IMR-90 (cell line): ENCODE results near the gene ARPC1A. TPM values are rescaled to one million over a fixed set of nuclear protein-coding genes. Genes with fewer than 3 reads are reported as not detected.
A peak's percentile ranks its signal among the peaks of the same experiment; 100 is the strongest.

Source experiments
- ATAC-seq: fragments of 200-7000 bp; cut with Tn5 transposase; 2 replicates; pipeline ENCODE4 v1.9.1; 2020; ENCODE audit warnings: low read depth, mild to moderate bottlenecking, moderate library complexity
- BruUV-seq: library from RNA; stranded (reverse); fragments of 400-500 nt; replicated peaks from 2 replicates; lab custom pipeline; 2021; lab: Mats Ljungman, UMichigan
- CTCF ChIA-PET: fragments of 300-600 bp; formaldehyde crosslinking; extraction: SDS; loops from one replicate; lab custom pipeline; 2021; ENCODE audit warnings: antibody characterized with exemption; lab: Yijun Ruan, JAX
- POLR2A ChIA-PET: fragments of 300-600 bp; sonication (Branson Sonifier 250); formaldehyde crosslinking; loops from one replicate; lab custom pipeline; 2022; ENCODE audit warnings: antibody characterized with exemption; ENCODE audit not compliant: unreplicated experiment; lab: Charles Lee
- DNase-seq: peaks from one replicate; pipeline ENCODE4 v3.0.0; 2013
- H2AFZ ChIP-seq: replicated peaks from 2 replicates; pipeline ENCODE3; 2013; ENCODE audit warnings: low read length, mild to moderate bottlenecking; ENCODE audit not compliant: poor library complexity
- H2AK5ac ChIP-seq: 2 replicates; pipeline ENCODE4 v1.6.1; 2013; ENCODE audit warnings: low read depth, low read length, inconsistent platforms
- H2AK9ac ChIP-seq: replicated peaks from 2 replicates; pipeline ENCODE3; 2013; ENCODE audit warnings: mild to moderate bottlenecking, low read depth, low read length, moderate library complexity; ENCODE audit not compliant: poor library complexity
- H2BK120ac ChIP-seq: 2 replicates; pipeline ENCODE4 v1.6.1; 2013; ENCODE audit warnings: low read depth, low read length, inconsistent platforms
- H2BK15ac ChIP-seq: 3 replicates; pipeline ENCODE4 v1.6.1; 2013; ENCODE audit warnings: low read depth, low read length, inconsistent platforms
- H2BK20ac ChIP-seq: 2 replicates; pipeline ENCODE4 v1.6.1; 2013; ENCODE audit warnings: low read depth, mild to moderate bottlenecking, inconsistent platforms, low read length, moderate library complexity
- H2BK5ac ChIP-seq: 2 replicates; pipeline ENCODE4 v1.6.1; 2013; ENCODE audit warnings: mild to moderate bottlenecking, low read depth, low read length, inconsistent platforms; ENCODE audit not compliant: poor library complexity, severe bottlenecking
- H3K14ac ChIP-seq: replicated peaks from 2 replicates; pipeline ENCODE4 v1.6.1; 2013; ENCODE audit warnings: low read depth, low read length, inconsistent platforms
- H3K18ac ChIP-seq: 2 replicates; pipeline ENCODE4 v1.6.1; 2013; ENCODE audit warnings: low read depth, low read length, control low read depth
- H3K23ac ChIP-seq: 2 replicates; pipeline ENCODE4 v1.6.1; 2013; ENCODE audit warnings: low read depth, low read length, inconsistent platforms
- H3K27ac ChIP-seq: 2 replicates; pipeline ENCODE4 v1.5.1; 2013; ENCODE audit warnings: mild to moderate bottlenecking, control low read depth, low read length; ENCODE audit not compliant: insufficient read depth
- H3K27me3 ChIP-seq: 2 replicates; pipeline ENCODE4 v1.6.1; 2013; ENCODE audit warnings: low read length; ENCODE audit not compliant: control insufficient read depth, insufficient read depth
- H3K36me3 ChIP-seq: 2 replicates; pipeline ENCODE4 v1.6.1; 2013; ENCODE audit warnings: low read length, mixed read lengths; ENCODE audit not compliant: control insufficient read depth, insufficient read depth
- H3K4ac ChIP-seq: 2 replicates; pipeline ENCODE4 v1.6.1; 2013; ENCODE audit warnings: low read depth, low read length, inconsistent platforms
- H3K4me1 ChIP-seq: 2 replicates; pipeline ENCODE4 v1.6.1; 2013; ENCODE audit warnings: low read length, mixed read lengths; ENCODE audit not compliant: control insufficient read depth, insufficient read depth
- H3K4me2 ChIP-seq: 2 replicates; pipeline ENCODE4 v1.6.1; 2013; ENCODE audit warnings: low read depth, mild to moderate bottlenecking, control low read depth, low read length, moderate library complexity
- H3K4me3 ChIP-seq: 2 replicates; pipeline ENCODE4 v1.5.1; 2013; ENCODE audit warnings: low read depth, mild to moderate bottlenecking, control low read depth, low read length, moderate library complexity; ENCODE audit not compliant: insufficient read depth
- H3K56ac ChIP-seq: 2 replicates; pipeline ENCODE4 v1.6.1; 2013; ENCODE audit warnings: low read length, inconsistent platforms; ENCODE audit not compliant: insufficient read depth; ENCODE audit errors: extremely low read depth
- H3K79me1 ChIP-seq, 2 experiments: 2 replicates each; pipeline ENCODE4 v1.6.1; 2013; ENCODE audit warnings: low read length in 2 of 2, inconsistent platforms in 1 of 2, low read depth in 1 of 2
- H3K9ac ChIP-seq: 2 replicates; pipeline ENCODE4 v1.6.1; 2013; ENCODE audit warnings: low read depth, low read length, control low read depth
- H3K9me1 ChIP-seq: 2 replicates; pipeline ENCODE4 v1.6.1; 2013; ENCODE audit warnings: low read length, inconsistent platforms; ENCODE audit not compliant: insufficient read depth
- H3K9me3 ChIP-seq: 2 replicates; pipeline ENCODE4 v1.6.1; 2013; ENCODE audit warnings: low read length; ENCODE audit not compliant: control insufficient read depth, insufficient read depth
- H4K20me1 ChIP-seq: 2 replicates; pipeline ENCODE4 v1.6.1; 2013; ENCODE audit warnings: low read length, inconsistent platforms; ENCODE audit not compliant: insufficient read depth
- H4K5ac ChIP-seq: 2 replicates; pipeline ENCODE4 v1.6.1; 2013; ENCODE audit warnings: mild to moderate bottlenecking, low read depth, low read length, control low read depth
- H4K8ac ChIP-seq, 2 experiments: 2 replicates each; pipeline ENCODE4 v1.6.1; 2013; ENCODE audit warnings: low read depth in 2 of 2, low read length in 2 of 2, control low read depth in 1 of 2, inconsistent platforms in 1 of 2
- H4K91ac ChIP-seq: 2 replicates; pipeline ENCODE4 v1.6.1; 2013; ENCODE audit warnings: low read depth, low read length, inconsistent platforms; ENCODE audit not compliant: insufficient read depth
- BHLHE40 ChIP-seq: fragments of 150-350 bp; IDR thresholded peaks from 2 replicates; pipeline ENCODE4 v1.6.1; 2016; ENCODE audit warnings: mild to moderate bottlenecking, low read depth, low read length
- CEBPB ChIP-seq: IDR thresholded peaks from 2 replicates; pipeline ENCODE4 v1.6.1; 2012; ENCODE audit warnings: low read depth, low read length, improper control_type of control experiment
- CTCF ChIP-seq: conservative IDR thresholded peaks from 2 replicates; pipeline ENCODE4 v1.5.1; 2012; ENCODE audit warnings: mild to moderate bottlenecking, low read depth, low read length, improper control_type of control experiment
- FOS ChIP-seq: fragments of 150-350 bp; IDR thresholded peaks from 2 replicates; pipeline ENCODE4 v1.6.1; 2016; ENCODE audit warnings: low read depth, low read length
- MAFK ChIP-seq: IDR thresholded peaks from 2 replicates; pipeline ENCODE4 v1.6.1; 2012; ENCODE audit warnings: low read depth, low read length, improper control_type of control experiment
- MAZ ChIP-seq: IDR thresholded peaks from 2 replicates; pipeline ENCODE4 v1.6.1; 2012; ENCODE audit warnings: low read depth, mild to moderate bottlenecking, low read length, improper control_type of control experiment, moderate library complexity, borderline replicate concordance
- MXI1 ChIP-seq: IDR thresholded peaks from 2 replicates; pipeline ENCODE4 v1.6.1; 2012; ENCODE audit warnings: low read depth, mild to moderate bottlenecking, low read length, moderate library complexity, borderline replicate concordance
- RAD21 ChIP-seq: IDR thresholded peaks from 2 replicates; pipeline ENCODE4 v1.6.1; 2012; ENCODE audit warnings: low read length, improper control_type of control experiment
- RCOR1 ChIP-seq: IDR thresholded peaks from 2 replicates; pipeline ENCODE4 v1.6.1; 2012; ENCODE audit warnings: mild to moderate bottlenecking, low read length, improper control_type of control experiment; ENCODE audit not compliant: insufficient replicate concordance
- RFX5 ChIP-seq: IDR thresholded peaks from 2 replicates; pipeline ENCODE4 v1.8.0; 2012; ENCODE audit warnings: low read depth, mild to moderate bottlenecking, low read length, moderate library complexity
- SMC3 ChIP-seq: fragments of 150-350 bp; IDR thresholded peaks from 2 replicates; pipeline ENCODE4 v1.6.1; 2016; ENCODE audit warnings: low read depth, mild to moderate bottlenecking, antibody characterized with exemption, low read length, moderate library complexity
- USF2 ChIP-seq: fragments of 150-350 bp; IDR thresholded peaks from 2 replicates; pipeline ENCODE4 v1.6.1; 2017; ENCODE audit warnings: mild to moderate bottlenecking, antibody characterized with exemption, low read length, low read depth
- WGBS, 2 experiments: methylation state at CpG; one replicate each; pipeline versions ENCODE4 v1.1.5 to v1.1.7; 2013; ENCODE audit warnings: missing lambda C conversion rate in 2 of 2; ENCODE audit not compliant: insufficient read length in 1 of 2; ENCODE audit errors: extremely low coverage in 2 of 2; 5-methylcytosine and 5-hydroxymethylcytosine counted together
- dilution Hi-C: fragments of 300-500 bp; cut with HindIII; formaldehyde crosslinking; loops from one replicate; pipeline ENCODE4 v1.14.3; 2018; ENCODE audit warnings: low sequenced_read_pairs; ENCODE audit not compliant: unreplicated experiment
- in situ Hi-C: fragments of 300-500 bp; cut with MboI; formaldehyde crosslinking; loops from 3 replicates; pipeline ENCODE4 v1.14.3; 2019; ENCODE audit warnings: low sequenced_read_pairs, inconsistent platforms, mixed read lengths
- intact Hi-C: fragments of 100-400 bp; cut with micrococcal nuclease; formaldehyde crosslinking; loops from 2 replicates; pipeline ENCODE4 v1.10.0; 2022
- polyA plus RNA-seq, 3 experiments: library from polyadenylated mRNA; depleted of rRNA; stranded (reverse); fragments of >200 nt; gene quantifications; 2 replicates each; pipeline ENCODE4 v1.2.3, GENCODE V29; 2012; ENCODE audit warnings: low replicate concordance in 1 of 3
- total RNA-seq: library from RNA; depleted of rRNA; stranded (reverse); fragments of >200 nt; gene quantifications from 2 replicates; pipeline ENCODE4 v1.2.3, GENCODE V29; 2012

The ARPC1A gene
- total and polyA plus RNA-seq, 2 of the 4 experiments (the other 2 are of a cell fraction), result 253 to 327 TPM

GRCh38 chr7:99325592-99326407, at the start of gene ARPC1A (continued):
- TF ChIP-seq RAD21 (peak; percentile 36), RFX5 (no peak), MXI1 (no peak), BHLHE40 (no peak), RCOR1 (peak; percentile 29), CEBPB (peak; percentile 12; the same call in 1 of the 2 replicates)

GRCh38 chr7:99278180-99278579, 47.5 kb upstream of the ARPC1A start:
- in situ Hi-C loops (no loop called here), intact Hi-C loops (no loop called here), dilution Hi-C loops (no loop called here)
- Histone ChIP-seq H2BK120ac (no peak overlapping the region), H3K4ac (no peak overlapping the region), H3K27ac (no peak overlapping the region), H3K79me1 (no peaks in the 10 kb centered on the region), H4K5ac (no peak overlapping the region), H3K4me3 (no peak overlapping the region), H3K36me3 (no peaks in the 10 kb centered on the region), H3K27me3 (no peaks in the 10 kb centered on the region), H3K4me2 (no peak overlapping the region), H3K9me1 (peaks cover 12% of the 10 kb centered on the region), H3K9ac (no peak overlapping the region), H2AK9ac (peak overlapping the region; percentile 24), H3K14ac (no peak overlapping the region), H2AK5ac (no peak overlapping the region), H3K9me3 (no peaks in the 10 kb centered on the region), H4K8ac (no peak overlapping the region), H3K4me1 (peaks cover 5% of the 10 kb centered on the region; the same call in 1 of the 2 replicates), H3K23ac (no peak overlapping the region), H2BK20ac (no peak overlapping the region), H2BK5ac (no peak overlapping the region), H2AFZ (no peak overlapping the region), H4K91ac (no peak overlapping the region), H3K18ac (no peak overlapping the region), H3K56ac (no peak overlapping the region), H4K20me1 (no peaks in the 10 kb centered on the region), H2BK15ac (no peak overlapping the region)
- BruUV-seq, result no TSS peak
- CTCF ChIA-PET, result no interaction called here
- WGBS, 2 experiments, result no CpG with 5 or more reads among the region's 5 CpGs
- no peak for DNase-seq
- no peak for ATAC-seq
- POLR2A ChIA-PET, result no interaction called here
- TF ChIP-seq SMC3 (no peak), MAFK (no peak), MAZ (no peak), MXI1 (no peak), FOS (no peak), CTCF (no peak), USF2 (no peak)
